HCT116 (cell line): Measurements from ENCODE around the gene TTYH3. TPM values are rescaled to one million over a fixed set of nuclear protein-coding genes. Genes with fewer than 3 reads are reported as not detected.

ENCODE experiments used
- ATAC-seq: fragments of 200-7000 bp; cut with Tn5 transposase; 2 replicates; pipeline ENCODE4 v1.9.1; 2020; ENCODE audit warnings: mild to moderate bottlenecking, moderate library complexity
- BruUV-seq: library from RNA; stranded (reverse); fragments of 400-500 nt; replicated peaks from 2 replicates; lab custom pipeline; 2021; lab: Mats Ljungman, UMichigan
- CTCF ChIA-PET: fragments of 300-600 bp; sonication (Branson Sonifier 250); formaldehyde crosslinking; loops from one replicate; lab custom pipeline; 2021; ENCODE audit warnings: antibody characterized with exemption; lab: Charles Lee
- POLR2A ChIA-PET: fragments of 300-600, 350-600 bp; sonication (Branson Sonifier 250); formaldehyde crosslinking; loops from one replicate; lab custom pipeline; 2021; ENCODE audit warnings: antibody characterized with exemption; lab: Charles Lee
- RAD21 ChIA-PET, 2 experiments: fragments of 300-600 bp; sonication (Branson Sonifier 250); formaldehyde crosslinking; loops; one replicate each; lab custom pipeline; 2023; ENCODE audit warnings: low total read pairs in 2 of 2; ENCODE audit not compliant: uncharacterized antibody in 2 of 2, unreplicated experiment in 2 of 2, low non-redundant PET in 1 of 2; lab: Charles Lee
- DNase-seq: peaks from one replicate; pipeline ENCODE4 v3.0.0-alpha.2; 2010; ENCODE audit warnings: low read depth, low spot score
- H2AFZ ChIP-seq: fragments of 200-600 bp; shearing (Covaris generic), sonication (generic); 2 replicates; pipeline ENCODE4 v1.6.1; 2017; ENCODE audit warnings: low read depth, mixed run types, mixed read lengths, antibody characterized with exemption, low read length; ENCODE audit not compliant: poor library complexity, severe bottlenecking
- H3K27ac ChIP-seq: 2 replicates; pipeline ENCODE4 v1.5.1; 2012; ENCODE audit warnings: low read depth, low read length
- H3K27me3 ChIP-seq: fragments of 200-600 bp; sonication (generic); 2 replicates; pipeline ENCODE4 v1.6.1; 2016; ENCODE audit warnings: mixed run types, low read length, mixed read lengths; ENCODE audit not compliant: insufficient read depth
- H3K36me3 ChIP-seq, 2 experiments: fragments of 200-500 bp in 1 of 2; fragments of 200-600 bp in 1 of 2; sonication (Bioruptor generic) in 1 of 2; sonication (generic) in 1 of 2; 2 replicates each; pipeline versions ENCODE4 v1.5.1 to v1.6.1; 2014 to 2016; ENCODE audit warnings: low read length in 2 of 2, inconsistent platforms in 1 of 2, mixed read lengths in 1 of 2, mixed run types in 1 of 2; ENCODE audit not compliant: insufficient read depth in 2 of 2, control insufficient read depth in 1 of 2
- H3K4me1 ChIP-seq, 2 experiments: fragments of 200-600 bp in 1 of 2; sonication (generic) in 1 of 2; 2 replicates each; pipeline versions ENCODE4 v1.5.1 to v1.6.1; 2012 to 2017; ENCODE audit warnings: low read length in 2 of 2, inconsistent platforms in 1 of 2, mild to moderate bottlenecking in 1 of 2, mixed read lengths in 1 of 2, mixed run types in 1 of 2, moderate library complexity in 1 of 2; ENCODE audit not compliant: insufficient read depth in 2 of 2, control insufficient read depth in 1 of 2
- H3K4me2 ChIP-seq: fragments of 200-600 bp; sonication (generic); 2 replicates; pipeline ENCODE4 v1.6.1; 2017; ENCODE audit warnings: mixed run types, low read length, mixed read lengths
- H3K4me3 ChIP-seq, 2 experiments: fragments of 200-600 bp in 1 of 2; sonication (generic) in 1 of 2; replicated peaks in 1 of 2; 2 replicates each; pipeline ENCODE4 v1.5.1; 2011 to 2016; ENCODE audit warnings: low read length in 2 of 2, control low read depth in 1 of 2, low read depth in 1 of 2, mild to moderate bottlenecking in 1 of 2, mixed read lengths in 1 of 2, mixed run types in 1 of 2
- H3K79me2 ChIP-seq: fragments of 200-600 bp; sonication (generic); 2 replicates; pipeline ENCODE4 v1.6.1; 2017; ENCODE audit warnings: mild to moderate bottlenecking, mixed run types, low read length, moderate library complexity, mixed read lengths; ENCODE audit not compliant: insufficient read depth
- H3K9ac ChIP-seq: fragments of 200-600 bp; sonication (generic); 2 replicates; pipeline ENCODE4 v1.6.1; 2016; ENCODE audit warnings: low read length, mixed read lengths
- H3K9me2 ChIP-seq: fragments of 200-600 bp; sonication (generic), shearing (Covaris generic); 2 replicates; pipeline ENCODE4 v1.6.1; 2017; ENCODE audit warnings: mixed run types, mild to moderate bottlenecking, moderate library complexity; ENCODE audit not compliant: insufficient read depth
- H3K9me3 ChIP-seq, 2 experiments: fragments of 200-500 bp in 1 of 2; fragments of 200-600 bp in 1 of 2; sonication (Bioruptor generic) in 1 of 2; sonication (generic) in 1 of 2; 2 replicates each; pipeline ENCODE4 v1.6.1; 2014 to 2017; ENCODE audit warnings: low read length in 2 of 2, mixed read lengths in 2 of 2, inconsistent platforms in 1 of 2, low read depth in 1 of 2, mild to moderate bottlenecking in 1 of 2, mixed run types in 1 of 2, moderate library complexity in 1 of 2; ENCODE audit not compliant: control insufficient read depth in 1 of 2, insufficient read depth in 1 of 2
- H4K20me1 ChIP-seq: fragments of 200-600 bp; sonication (generic), shearing (Covaris generic); 2 replicates; pipeline ENCODE4 v1.6.1; 2017; ENCODE audit warnings: mixed run types, mild to moderate bottlenecking, moderate library complexity; ENCODE audit not compliant: insufficient read depth
- CBX3 ChIP-seq: IDR thresholded peaks from 2 replicates; pipeline ENCODE4 v1.6.1; 2012; ENCODE audit warnings: low read depth
- CEBPB ChIP-seq: IDR thresholded peaks from 2 replicates; pipeline ENCODE4 v1.6.1; 2012; ENCODE audit warnings: low read depth
- CTCF ChIP-seq, 3 experiments: fragments of 200-600 bp in 1 of 3; sonication (generic) in 1 of 3; IDR thresholded peaks in 2 of 3; conservative IDR thresholded peaks in 1 of 3; 2 replicates each; pipeline ENCODE4 v1.5.1; 2012 to 2017; ENCODE audit warnings: low read depth in 2 of 3, low read length in 2 of 3, antibody characterized with exemption in 1 of 3, borderline replicate concordance in 1 of 3, control low read depth in 1 of 3, mild to moderate bottlenecking in 1 of 3, mixed read lengths in 1 of 3, mixed run types in 1 of 3, moderate library complexity in 1 of 3; ENCODE audit not compliant: insufficient read depth in 1 of 3
- EZH2phosphoT487 ChIP-seq: fragments of 200-600 bp; IDR thresholded peaks from 2 replicates; pipeline ENCODE4 v1.6.1; 2018; ENCODE audit warnings: antibody characterized with exemption, borderline replicate concordance
- FOSL1 ChIP-seq: IDR thresholded peaks from 2 replicates; pipeline ENCODE4 v1.6.1; 2012; ENCODE audit warnings: low read depth
- POLR2A ChIP-seq: IDR thresholded peaks from 2 replicates; pipeline ENCODE4 v1.7.0; 2011; ENCODE audit warnings: borderline replicate concordance; ENCODE audit not compliant: insufficient read depth, insufficient read length; ENCODE audit errors: extremely low read depth
- RAD21 ChIP-seq: IDR thresholded peaks from 2 replicates; pipeline ENCODE4 v1.6.1; 2012; ENCODE audit warnings: low read depth, mild to moderate bottlenecking
- YY1 ChIP-seq: IDR thresholded peaks from 2 replicates; pipeline ENCODE4 v1.6.1; 2011; ENCODE audit warnings: low read length, low read depth, moderate library complexity, mild to moderate bottlenecking; ENCODE audit not compliant: insufficient replicate concordance; ENCODE audit errors: extremely low read depth
- ZBTB33 ChIP-seq: IDR thresholded peaks from 2 replicates; pipeline ENCODE4 v1.6.1; 2011; ENCODE audit warnings: mild to moderate bottlenecking, low read length, moderate library complexity; ENCODE audit not compliant: insufficient replicate concordance; ENCODE audit errors: extremely low read depth
- intact Hi-C: fragments of 100-400 bp; cut with micrococcal nuclease; formaldehyde crosslinking; loops from 2 replicates; pipeline ENCODE4 v1.10.0; 2022
- total RNA-seq: library from RNA; stranded (reverse); gene quantifications from one replicate; pipeline ENCODE4 v1.2.1, GENCODE V29; 2021; ENCODE audit not compliant: unreplicated experiment

The TTYH3 gene
- total RNA-seq, 1 experiment from 2014 or later = 40.3 TPM

GRCh38 chr7:2670171-2670570, 38.4 kb downstream of the TTYH3 start (continued):
- TF ChIP-seq CTCF (IDR thresholded peaks at IDR 0.05 in 2 of 3, conservative IDR thresholded peaks at IDR 0.05 in 1 of 3; ENCODE audit: borderline replicate concordance in 1 of 3, insufficient read depth in 1 of 3, low read depth in 2 of 3, low read length in 2 of 3) = no peak
- no peak for TF ChIP-seq ZBTB33
- no peak for TF ChIP-seq FOSL1

- DNase-seq (peak; percentile 51), ATAC-seq (peak; percentile 99)
- POLR2A ChIA-PET = no interaction called here
- peak; percentile 83 to 89 (median 85) for TF ChIP-seq CTCF (IDR thresholded peaks at IDR 0.05 in 2 of 3, conservative IDR thresholded peaks at IDR 0.05 in 1 of 3; ENCODE audit: borderline replicate concordance in 1 of 3, insufficient read depth in 1 of 3, low read depth in 2 of 3, low read length in 2 of 3)
- peak; percentile 8 for TF ChIP-seq YY1
- TF ChIP-seq CBX3 = no peak
- no peak for TF ChIP-seq EZH2phosphoT487
- no peak for TF ChIP-seq CEBPB
- no peak for TF ChIP-seq POLR2A
- no peak for TF ChIP-seq FOSL1
- TF ChIP-seq ZBTB33 = no peak
- peak; percentile 91 for TF ChIP-seq RAD21
- no TSS peak for BruUV-seq
- H3K4me1 ChIP-seq = peaks cover 0 to 7% of the 10 kb centered on the region in 2 experiments; a peak in 1 of 4 replicates
- no peaks in the 10 kb centered on the region for H3K27me3 ChIP-seq
- H3K36me3 ChIP-seq = no peaks in the 10 kb centered on the region
- intact Hi-C loops = loop anchor here (1.0 kb wide), 1 partner anchor 38 kb away; no protein-coding TSS in a partner anchor
- no peak overlapping the region for H3K27ac ChIP-seq
- H3K79me2 ChIP-seq = no peaks in the 10 kb centered on the region
- RAD21 ChIA-PET = interaction anchor here in 1 of 2 experiments (0.8 to 1.1 kb wide), 2 partner anchors 10 to 39 kb away, joined by 4 read pairs; no protein-coding TSS in a partner anchor
- no peaks in the 10 kb centered on the region for H4K20me1 ChIP-seq
- H3K9me2 ChIP-seq = no peaks in the 10 kb centered on the region
- H3K4me3 ChIP-seq = no peak overlapping the region
- no peaks in the 10 kb centered on the region for H3K9me3 ChIP-seq
- CTCF ChIA-PET = interaction anchor here (0.7 to 1.4 kb wide), 7 partner anchors 11 to 219 kb away, joined by 3 to 20 read pairs (median 7); no protein-coding TSS in a partner anchor
- peak overlapping the region; percentile 82 for H2AFZ ChIP-seq
- peak overlapping the region; percentile 45 for H3K4me2 ChIP-seq
- H3K9ac ChIP-seq = no peak overlapping the region
Observed at GRCh38 chr7:2670720-2671391, 39.1 kb downstream of the TTYH3 start.
